ENCODE measurements around the gene CHRNA5. TPM values are rescaled to one million over a fixed set of nuclear protein-coding genes. Genes with fewer than 3 reads are reported as not detected.
"Not testable (repeated sequence)": the region's sequence is repeated elsewhere in the genome, so short reads cannot be mapped to it uniquely, and the experiment has no call there.

Gene CHRNA5
- total RNA-seq, 1 donor from 2014 or later = 7.6 TPM

- Mint-ChIP-seq H3K9me3 (no peaks in the 10 kb centered on the region), H3K27ac (peak overlapping the region; percentile 23), H3K36me3 (peaks cover 3% of the 10 kb centered on the region), H3K4me1 (peaks cover 13% of the 10 kb centered on the region), H3K27me3 (ENCODE audit: low read depth) (no peaks in the 10 kb centered on the region), H3K4me3 (no peak overlapping the region)
- DNase-seq (ENCODE audit: low spot score in 2 of 2, unreplicated experiment in 2 of 2) = no peak
- TF ChIP-seq CTCF (IDR thresholded peaks at IDR 0.05; ENCODE audit: unreplicated experiment) = no peak
Measured at GRCh38 chr15:78537266-78537905, 27.9 kb upstream of the CHRNA5 start.

GRCh38 chr15:78538358-78538757 lies 27.0 kb upstream of the CHRNA5 start:
- H3K4me3 Mint-ChIP-seq = peak overlapping the region; percentile 11
- TF ChIP-seq CTCF (IDR thresholded peaks at IDR 0.05; ENCODE audit: unreplicated experiment) = no peak
- H3K27me3 Mint-ChIP-seq (ENCODE audit: low read depth) = no peaks in the 10 kb centered on the region
- H3K9me3 Mint-ChIP-seq = no peaks in the 10 kb centered on the region
- DNase-seq (ENCODE audit: low spot score in 2 of 2, unreplicated experiment in 2 of 2) = no peak
- H3K27ac Mint-ChIP-seq = no peak overlapping the region
- H3K36me3 Mint-ChIP-seq = peaks cover 7% of the 10 kb centered on the region
- H3K4me1 Mint-ChIP-seq = peaks cover 16% of the 10 kb centered on the region

- Mint-ChIP-seq H3K27ac (peak overlapping the region; percentile 98), H3K4me1 (peaks cover 16% of the 10 kb centered on the region), H3K36me3 (peaks cover 10% of the 10 kb centered on the region), H3K4me3 (peak overlapping the region; percentile 95)
- H3K9me3 Mint-ChIP-seq; DNase-seq (ENCODE audit: low spot score in 2 of 2, unreplicated experiment in 2 of 2); H3K27me3 Mint-ChIP-seq (ENCODE audit: low read depth): not testable (repeated sequence)
Measured at GRCh38 chr15:78539464-78540140, 25.7 kb upstream of the CHRNA5 start.

GRCh38 chr15:78540141-78540870 lies 25.0 kb upstream of the CHRNA5 start, which contains the start of gene PSMA4:
Gene PSMA4, plus strand, starts transcription at chr15:78540444. Its CDS starts 1,484 bp downstream, at chr15:78541928.
- peaks cover 14% of the 10 kb centered on the region for H3K36me3 Mint-ChIP-seq
- no peaks in the 10 kb centered on the region for H3K9me3 Mint-ChIP-seq

GRCh38 chr15:78540871-78541743 lies 24.2 kb upstream of the CHRNA5 start:
- Mint-ChIP-seq H3K36me3 (peaks cover 20% of the 10 kb centered on the region), H3K27me3 (ENCODE audit: low read depth) (no peaks in the 10 kb centered on the region), H3K4me3 (peak overlapping the region; percentile 95), H3K9me3 (no peaks in the 10 kb centered on the region), H3K4me1 (peaks cover 16% of the 10 kb centered on the region), H3K27ac (peak overlapping the region; percentile 98)
- DNase-seq (ENCODE audit: low spot score in 2 of 2, unreplicated experiment in 2 of 2) = no peak
- TF ChIP-seq CTCF (IDR thresholded peaks at IDR 0.05; ENCODE audit: unreplicated experiment) = no peak

More at GRCh38 chr15:78540141-78540870, 25.0 kb upstream of the CHRNA5 start, which contains the start of gene PSMA4:
- TF ChIP-seq CTCF (IDR thresholded peaks at IDR 0.05; ENCODE audit: unreplicated experiment) = no peak
- peak; percentile 86 to 95 for DNase-seq (ENCODE audit: low spot score in 2 of 2, unreplicated experiment in 2 of 2)
- Mint-ChIP-seq H3K27me3 (ENCODE audit: low read depth) (no peaks in the 10 kb centered on the region), H3K4me3 (peak within 1 kb of the TSS; percentile 95), H3K27ac (peak within 1 kb of the TSS; percentile 98), H3K4me1 (peaks cover 16% of the 10 kb centered on the region)

Data from mesothelial cell of epicardium (in vitro differentiated cells).